RWPE2 (cell line): Measurements from ENCODE around the gene GJA1.

Experiments used
- ATAC-seq: fragments of 200-7000 bp; cut with Tn5 transposase; 3 replicates; pipeline ENCODE4 v1.9.1; 2021; ENCODE audit warnings: low read depth
- DNase-seq: peaks from one replicate; pipeline ENCODE4 v3.0.0-alpha.2; 2020; ENCODE audit warnings: low spot score
- H3K27ac ChIP-seq: fragments of 450-650 bp; 2 replicates; pipeline ENCODE4 v1.5.1; 2017; ENCODE audit warnings: mild to moderate bottlenecking; ENCODE audit not compliant: poor library complexity, severe bottlenecking
- H3K27me3 ChIP-seq: fragments of 250-450 bp; sonication (Bioruptor Pico); 2 replicates; pipeline ENCODE4 v1.5.1; 2021; ENCODE audit warnings: mild to moderate bottlenecking, moderate library complexity; ENCODE audit not compliant: insufficient read depth, poor library complexity, severe bottlenecking
- H3K36me3 ChIP-seq: fragments of 250-450 bp; sonication (Bioruptor Pico); 2 replicates; pipeline ENCODE4 v1.5.1; 2020; ENCODE audit warnings: low read depth, mild to moderate bottlenecking, moderate library complexity
- H3K4me1 ChIP-seq: fragments of 250-450 bp; sonication (Bioruptor Pico); 2 replicates; pipeline ENCODE4 v1.5.1; 2021; ENCODE audit warnings: mild to moderate bottlenecking, moderate library complexity; ENCODE audit not compliant: insufficient read depth, poor library complexity, severe bottlenecking
- H3K4me3 ChIP-seq: fragments of 250-450 bp; sonication (Bioruptor Pico); 2 replicates; pipeline ENCODE4 v1.5.1; 2021; ENCODE audit warnings: mild to moderate bottlenecking, moderate library complexity; ENCODE audit not compliant: severe bottlenecking
- H3K9me3 ChIP-seq: fragments of 250-450 bp; sonication (Bioruptor Pico); 2 replicates; pipeline ENCODE4 v1.5.1; 2021; ENCODE audit warnings: mild to moderate bottlenecking, moderate library complexity; ENCODE audit not compliant: severe bottlenecking
- CTCF ChIP-seq: fragments of 450-650 bp; IDR thresholded peaks from one replicate; pipeline ENCODE4 v1.5.1; 2017; ENCODE audit warnings: mild to moderate bottlenecking, moderate library complexity; ENCODE audit not compliant: poor library complexity, severe bottlenecking

The GJA1 gene

GRCh38 chr6:121436960-121437850 is 1.8 kb downstream of the GJA1 start:
- Histone ChIP-seq H3K36me3 (no peaks in the 10 kb centered on the region), H3K9me3 (no peaks in the 10 kb centered on the region), H3K27ac (peak overlapping the region; percentile 66), H3K4me1 (peaks cover 9% of the 10 kb centered on the region), H3K4me3 (peak overlapping the region; percentile 39), H3K27me3 (no peaks in the 10 kb centered on the region)
- TF ChIP-seq CTCF = no peak
- ATAC-seq (peak; percentile 55), DNase-seq (peak; percentile 61)

GRCh38 chr6:121437851-121438651 is 2.6 kb downstream of the GJA1 start:
- ATAC-seq (peak; percentile 65), DNase-seq (no peak)
- Histone ChIP-seq H3K4me1 (peaks cover 9% of the 10 kb centered on the region), H3K27ac (peak overlapping the region; percentile 66), H3K4me3 (peak overlapping the region; percentile 39), H3K9me3 (no peaks in the 10 kb centered on the region), H3K36me3 (no peaks in the 10 kb centered on the region), H3K27me3 (no peaks in the 10 kb centered on the region)
- no peak for TF ChIP-seq CTCF

- Histone ChIP-seq H3K27ac (peak overlapping the region; percentile 66), H3K9me3 (no peaks in the 10 kb centered on the region), H3K36me3 (peaks cover 3% of the 10 kb centered on the region; the same call in 1 of the 2 replicates), H3K27me3 (no peaks in the 10 kb centered on the region), H3K4me3 (no peak overlapping the region), H3K4me1 (peaks cover 9% of the 10 kb centered on the region)
- ATAC-seq (no peak), DNase-seq (no peak)
- no peak for TF ChIP-seq CTCF
Observed at GRCh38 chr6:121438869-121439268, 3.4 kb downstream of the GJA1 start.

DNA sequence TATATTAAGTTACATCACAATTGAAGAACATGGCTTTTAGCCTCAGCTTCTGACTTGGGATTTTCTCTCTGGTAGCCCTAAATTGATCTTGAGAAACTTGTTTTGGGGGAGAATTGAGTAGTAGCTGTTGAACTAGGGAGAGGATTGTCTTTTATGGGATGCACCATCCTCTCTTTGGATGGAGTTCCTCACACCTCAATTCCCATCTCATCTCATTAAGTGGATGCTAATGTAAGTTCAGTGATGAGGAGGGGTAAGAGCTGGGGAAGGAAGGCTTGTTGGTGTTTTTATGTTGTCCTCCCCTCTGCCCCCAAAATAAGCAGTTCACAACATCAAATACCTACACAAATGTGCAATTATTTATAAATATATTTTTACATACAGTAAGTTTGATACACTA is 4.0 kb downstream of the GJA1 start:
- H3K27me3 ChIP-seq = no peaks in the 10 kb centered on the region
- H3K4me1 ChIP-seq = peaks cover 12% of the 10 kb centered on the region
- no peak overlapping the region for H3K4me3 ChIP-seq
- TF ChIP-seq CTCF = no peak
- no peaks in the 10 kb centered on the region for H3K9me3 ChIP-seq
- DNase-seq (no peak), ATAC-seq (no peak)
- no peak overlapping the region for H3K27ac ChIP-seq
- peaks cover 3% of the 10 kb centered on the region; the same call in 1 of the 2 replicates for H3K36me3 ChIP-seq
